K562 (cell line): ENCODE measurements around the gene OR2B2. TPM values are rescaled to one million over a fixed set of nuclear protein-coding genes. Genes with fewer than 3 reads are reported as not detected.
A peak's percentile ranks its signal among the peaks of the same experiment; 100 is the strongest.

Source experiments
- DPF2 ChIP-seq: fragments of 450-650 bp; IDR thresholded peaks from 2 replicates; pipeline ENCODE4 v1.6.1; 2016
- GTF2F1 ChIP-seq: IDR thresholded peaks from 2 replicates; pipeline ENCODE4 v1.6.1; 2011; ENCODE audit warnings: low read depth, low read length, improper control_type of control experiment
- ZNF551 ChIP-seq: fragments of 250-450 bp; sonication (Bioruptor Pico); IDR thresholded peaks from 2 replicates; pipeline ENCODE4 v1.5.0; 2021; ENCODE audit warnings: mild to moderate bottlenecking, moderate library complexity
- ZNF57 ChIP-seq: fragments of 450-650 bp; formaldehyde crosslinking; IDR thresholded peaks from 2 replicates; pipeline ENCODE4 v1.4.0; 2020; ENCODE audit warnings: mild to moderate bottlenecking, moderate library complexity
- ZNF764 ChIP-seq: fragments of 250-450 bp; sonication (Bioruptor Pico); IDR thresholded peaks from 2 replicates; pipeline ENCODE4 v1.4.0; 2020; ENCODE audit warnings: low read depth, mild to moderate bottlenecking, moderate library complexity
- polyA plus RNA-seq, 8 experiments: library from polyadenylated mRNA; depleted of rRNA in 4 of 8; stranded (reverse) in 5 of 8; unstranded in 3 of 8; fragments of >200 nt; fragmentation: Nextera tagmentation in 2 of 8; fragmentation: Illumina TruSeq in 1 of 8; extraction: Ambion mirVana in 2 of 8; extraction: Trizol in 1 of 8; gene quantifications; 2 replicates each; pipeline versions ENCODE4 v1.2.1 to v1.2.3, GENCODE V29; 2011 to 2014; ENCODE audit warnings: inconsistent platforms in 1 of 8, missing spikeins in 1 of 8
- total RNA-seq, 7 experiments: library from RNA; depleted of rRNA in 6 of 7; stranded (reverse); fragments of >200 nt in 6 of 7; fragmentation: Illumina TruSeq in 2 of 7; extraction: Trizol in 2 of 7; gene quantifications; 2 replicates each; pipeline versions ENCODE4 v1.2.1 to v1.2.3, GENCODE V29; 2011 to 2021; ENCODE audit warnings: low replicate concordance in 1 of 7
- TF ChIP-seq, protein P1 (sequence below): fragments of 200-600 bp; sonication (generic); IDR thresholded peaks from one replicate; pipeline ENCODE4 v1.6.1; 2012; ENCODE audit warnings: mild to moderate bottlenecking, low read depth, low read length, inconsistent platforms
- TF ChIP-seq, protein P2 (sequence below): fragments of 450-650 bp; IDR thresholded peaks from 2 replicates; pipeline ENCODE4 v1.6.1; 2016; ENCODE audit warnings: low read depth

Gene OR2B2
- total and polyA plus RNA-seq, 9 of the 15 experiments (the other 6 are each of a cell fraction or from before 2014, with no cell fraction given), result 0.24 TPM; not detected in 8

DNA sequence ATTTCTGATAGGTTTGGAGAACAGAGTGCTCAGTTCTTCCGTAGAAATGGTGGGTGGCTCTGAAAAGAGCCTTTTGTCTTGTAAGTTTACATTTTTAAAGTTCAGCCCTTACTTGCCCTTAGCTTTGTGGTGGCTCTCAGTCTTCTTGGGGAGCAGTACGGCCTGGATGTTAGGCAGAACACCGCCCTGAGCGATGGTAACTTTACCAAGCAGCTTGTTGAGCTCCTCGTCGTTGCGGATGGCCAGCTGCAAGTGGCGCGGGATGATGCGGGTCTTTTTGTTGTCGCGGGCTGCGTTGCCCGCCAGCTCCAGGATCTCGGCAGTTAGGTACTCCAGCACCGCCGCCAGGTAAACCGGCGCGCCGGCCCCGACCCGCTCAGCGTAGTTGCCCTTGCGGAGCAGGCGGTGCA is 19.5 kb downstream of the OR2B2 start (continued):
- TF ChIP-seq, protein P1, sequence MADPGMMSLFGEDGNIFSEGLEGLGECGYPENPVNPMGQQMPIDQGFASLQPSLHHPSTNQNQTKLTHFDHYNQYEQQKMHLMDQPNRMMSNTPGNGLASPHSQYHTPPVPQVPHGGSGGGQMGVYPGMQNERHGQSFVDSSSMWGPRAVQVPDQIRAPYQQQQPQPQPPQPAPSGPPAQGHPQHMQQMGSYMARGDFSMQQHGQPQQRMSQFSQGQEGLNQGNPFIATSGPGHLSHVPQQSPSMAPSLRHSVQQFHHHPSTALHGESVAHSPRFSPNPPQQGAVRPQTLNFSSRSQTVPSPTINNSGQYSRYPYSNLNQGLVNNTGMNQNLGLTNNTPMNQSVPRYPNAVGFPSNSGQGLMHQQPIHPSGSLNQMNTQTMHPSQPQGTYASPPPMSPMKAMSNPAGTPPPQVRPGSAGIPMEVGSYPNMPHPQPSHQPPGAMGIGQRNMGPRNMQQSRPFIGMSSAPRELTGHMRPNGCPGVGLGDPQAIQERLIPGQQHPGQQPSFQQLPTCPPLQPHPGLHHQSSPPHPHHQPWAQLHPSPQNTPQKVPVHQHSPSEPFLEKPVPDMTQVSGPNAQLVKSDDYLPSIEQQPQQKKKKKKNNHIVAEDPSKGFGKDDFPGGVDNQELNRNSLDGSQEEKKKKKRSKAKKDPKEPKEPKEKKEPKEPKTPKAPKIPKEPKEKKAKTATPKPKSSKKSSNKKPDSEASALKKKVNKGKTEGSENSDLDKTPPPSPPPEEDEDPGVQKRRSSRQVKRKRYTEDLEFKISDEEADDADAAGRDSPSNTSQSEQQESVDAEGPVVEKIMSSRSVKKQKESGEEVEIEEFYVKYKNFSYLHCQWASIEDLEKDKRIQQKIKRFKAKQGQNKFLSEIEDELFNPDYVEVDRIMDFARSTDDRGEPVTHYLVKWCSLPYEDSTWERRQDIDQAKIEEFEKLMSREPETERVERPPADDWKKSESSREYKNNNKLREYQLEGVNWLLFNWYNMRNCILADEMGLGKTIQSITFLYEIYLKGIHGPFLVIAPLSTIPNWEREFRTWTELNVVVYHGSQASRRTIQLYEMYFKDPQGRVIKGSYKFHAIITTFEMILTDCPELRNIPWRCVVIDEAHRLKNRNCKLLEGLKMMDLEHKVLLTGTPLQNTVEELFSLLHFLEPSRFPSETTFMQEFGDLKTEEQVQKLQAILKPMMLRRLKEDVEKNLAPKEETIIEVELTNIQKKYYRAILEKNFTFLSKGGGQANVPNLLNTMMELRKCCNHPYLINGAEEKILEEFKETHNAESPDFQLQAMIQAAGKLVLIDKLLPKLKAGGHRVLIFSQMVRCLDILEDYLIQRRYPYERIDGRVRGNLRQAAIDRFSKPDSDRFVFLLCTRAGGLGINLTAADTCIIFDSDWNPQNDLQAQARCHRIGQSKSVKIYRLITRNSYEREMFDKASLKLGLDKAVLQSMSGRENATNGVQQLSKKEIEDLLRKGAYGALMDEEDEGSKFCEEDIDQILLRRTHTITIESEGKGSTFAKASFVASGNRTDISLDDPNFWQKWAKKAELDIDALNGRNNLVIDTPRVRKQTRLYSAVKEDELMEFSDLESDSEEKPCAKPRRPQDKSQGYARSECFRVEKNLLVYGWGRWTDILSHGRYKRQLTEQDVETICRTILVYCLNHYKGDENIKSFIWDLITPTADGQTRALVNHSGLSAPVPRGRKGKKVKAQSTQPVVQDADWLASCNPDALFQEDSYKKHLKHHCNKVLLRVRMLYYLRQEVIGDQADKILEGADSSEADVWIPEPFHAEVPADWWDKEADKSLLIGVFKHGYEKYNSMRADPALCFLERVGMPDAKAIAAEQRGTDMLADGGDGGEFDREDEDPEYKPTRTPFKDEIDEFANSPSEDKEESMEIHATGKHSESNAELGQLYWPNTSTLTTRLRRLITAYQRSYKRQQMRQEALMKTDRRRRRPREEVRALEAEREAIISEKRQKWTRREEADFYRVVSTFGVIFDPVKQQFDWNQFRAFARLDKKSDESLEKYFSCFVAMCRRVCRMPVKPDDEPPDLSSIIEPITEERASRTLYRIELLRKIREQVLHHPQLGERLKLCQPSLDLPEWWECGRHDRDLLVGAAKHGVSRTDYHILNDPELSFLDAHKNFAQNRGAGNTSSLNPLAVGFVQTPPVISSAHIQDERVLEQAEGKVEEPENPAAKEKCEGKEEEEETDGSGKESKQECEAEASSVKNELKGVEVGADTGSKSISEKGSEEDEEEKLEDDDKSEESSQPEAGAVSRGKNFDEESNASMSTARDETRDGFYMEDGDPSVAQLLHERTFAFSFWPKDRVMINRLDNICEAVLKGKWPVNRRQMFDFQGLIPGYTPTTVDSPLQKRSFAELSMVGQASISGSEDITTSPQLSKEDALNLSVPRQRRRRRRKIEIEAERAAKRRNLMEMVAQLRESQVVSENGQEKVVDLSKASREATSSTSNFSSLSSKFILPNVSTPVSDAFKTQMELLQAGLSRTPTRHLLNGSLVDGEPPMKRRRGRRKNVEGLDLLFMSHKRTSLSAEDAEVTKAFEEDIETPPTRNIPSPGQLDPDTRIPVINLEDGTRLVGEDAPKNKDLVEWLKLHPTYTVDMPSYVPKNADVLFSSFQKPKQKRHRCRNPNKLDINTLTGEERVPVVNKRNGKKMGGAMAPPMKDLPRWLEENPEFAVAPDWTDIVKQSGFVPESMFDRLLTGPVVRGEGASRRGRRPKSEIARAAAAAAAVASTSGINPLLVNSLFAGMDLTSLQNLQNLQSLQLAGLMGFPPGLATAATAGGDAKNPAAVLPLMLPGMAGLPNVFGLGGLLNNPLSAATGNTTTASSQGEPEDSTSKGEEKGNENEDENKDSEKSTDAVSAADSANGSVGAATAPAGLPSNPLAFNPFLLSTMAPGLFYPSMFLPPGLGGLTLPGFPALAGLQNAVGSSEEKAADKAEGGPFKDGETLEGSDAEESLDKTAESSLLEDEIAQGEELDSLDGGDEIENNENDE, result peak; percentile 56
- TF ChIP-seq ZNF57, result no peak
- TF ChIP-seq GTF2F1, result no peak
- TF ChIP-seq, protein P2, sequence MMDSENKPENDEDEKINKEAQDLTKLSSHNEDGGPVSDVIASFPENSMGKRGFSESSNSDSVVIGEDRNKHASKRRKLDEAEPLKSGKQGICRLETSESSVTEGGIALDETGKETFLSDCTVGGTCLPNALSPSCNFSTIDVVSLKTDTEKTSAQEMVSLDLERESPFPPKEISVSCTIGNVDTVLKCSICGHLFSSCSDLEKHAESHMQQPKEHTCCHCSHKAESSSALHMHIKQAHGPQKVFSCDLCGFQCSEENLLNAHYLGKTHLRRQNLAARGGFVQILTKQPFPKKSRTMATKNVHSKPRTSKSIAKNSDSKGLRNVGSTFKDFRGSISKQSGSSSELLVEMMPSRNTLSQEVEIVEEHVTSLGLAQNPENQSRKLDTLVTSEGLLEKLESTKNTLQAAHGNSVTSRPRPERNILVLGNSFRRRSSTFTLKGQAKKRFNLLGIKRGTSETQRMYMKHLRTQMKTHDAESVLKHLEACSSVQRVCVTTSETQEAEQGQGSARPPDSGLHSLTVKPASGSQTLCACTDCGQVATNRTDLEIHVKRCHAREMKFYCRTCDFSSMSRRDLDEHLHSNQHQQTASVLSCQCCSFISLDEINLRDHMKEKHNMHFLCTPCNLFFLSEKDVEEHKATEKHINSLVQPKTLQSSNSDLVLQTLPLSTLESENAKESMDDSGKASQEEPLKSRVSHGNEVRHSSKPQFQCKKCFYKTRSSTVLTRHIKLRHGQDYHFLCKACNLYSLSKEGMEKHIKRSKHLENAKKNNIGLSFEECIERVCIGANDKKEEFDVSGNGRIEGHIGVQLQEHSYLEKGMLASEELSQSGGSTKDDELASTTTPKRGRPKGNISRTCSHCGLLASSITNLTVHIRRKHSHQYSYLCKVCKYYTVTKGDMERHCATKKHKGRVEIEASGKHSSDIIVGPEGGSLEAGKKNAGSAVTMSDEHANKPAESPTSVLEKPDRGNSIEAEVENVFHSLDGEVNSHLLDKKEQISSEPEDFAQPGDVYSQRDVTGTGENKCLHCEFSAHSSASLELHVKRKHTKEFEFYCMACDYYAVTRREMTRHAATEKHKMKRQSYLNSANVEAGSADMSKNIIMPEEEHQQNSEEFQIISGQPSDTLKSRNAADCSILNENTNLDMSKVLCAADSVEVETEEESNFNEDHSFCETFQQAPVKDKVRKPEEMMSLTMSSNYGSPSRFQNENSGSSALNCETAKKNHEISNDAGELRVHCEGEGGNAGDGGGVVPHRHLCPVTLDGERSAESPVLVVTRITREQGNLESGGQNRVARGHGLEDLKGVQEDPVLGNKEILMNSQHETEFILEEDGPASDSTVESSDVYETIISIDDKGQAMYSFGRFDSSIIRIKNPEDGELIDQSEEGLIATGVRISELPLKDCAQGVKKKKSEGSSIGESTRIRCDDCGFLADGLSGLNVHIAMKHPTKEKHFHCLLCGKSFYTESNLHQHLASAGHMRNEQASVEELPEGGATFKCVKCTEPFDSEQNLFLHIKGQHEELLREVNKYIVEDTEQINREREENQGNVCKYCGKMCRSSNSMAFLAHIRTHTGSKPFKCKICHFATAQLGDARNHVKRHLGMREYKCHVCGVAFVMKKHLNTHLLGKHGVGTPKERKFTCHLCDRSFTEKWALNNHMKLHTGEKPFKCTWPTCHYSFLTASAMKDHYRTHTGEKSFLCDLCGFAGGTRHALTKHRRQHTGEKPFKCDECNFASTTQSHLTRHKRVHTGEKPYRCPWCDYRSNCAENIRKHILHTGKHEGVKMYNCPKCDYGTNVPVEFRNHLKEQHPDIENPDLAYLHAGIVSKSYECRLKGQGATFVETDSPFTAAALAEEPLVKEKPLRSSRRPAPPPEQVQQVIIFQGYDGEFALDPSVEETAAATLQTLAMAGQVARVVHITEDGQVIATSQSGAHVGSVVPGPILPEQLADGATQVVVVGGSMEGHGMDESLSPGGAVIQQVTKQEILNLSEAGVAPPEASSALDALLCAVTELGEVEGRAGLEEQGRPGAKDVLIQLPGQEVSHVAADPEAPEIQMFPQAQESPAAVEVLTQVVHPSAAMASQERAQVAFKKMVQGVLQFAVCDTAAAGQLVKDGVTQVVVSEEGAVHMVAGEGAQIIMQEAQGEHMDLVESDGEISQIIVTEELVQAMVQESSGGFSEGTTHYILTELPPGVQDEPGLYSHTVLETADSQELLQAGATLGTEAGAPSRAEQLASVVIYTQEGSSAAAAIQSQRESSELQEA, result no peak
- TF ChIP-seq DPF2, result no peak
- TF ChIP-seq ZNF764 (CRISPR knock-in tag), result peak; percentile 76; the same call in 1 of the 2 replicates
- no peak for TF ChIP-seq ZNF551 (CRISPR knock-in tag)
- TF ChIP-seq, all 486 proteins: peak for 99
